ENCODE measurements around the gene CACNA1D. TPM values are rescaled to one million over a fixed set of nuclear protein-coding genes. Genes with fewer than 3 reads are reported as not detected.
A peak's percentile ranks its signal among the peaks of the same experiment; 100 is the strongest.

The CACNA1D gene
- total RNA-seq, 1 donor from 2014 or later, result 1.1 TPM

DNA sequence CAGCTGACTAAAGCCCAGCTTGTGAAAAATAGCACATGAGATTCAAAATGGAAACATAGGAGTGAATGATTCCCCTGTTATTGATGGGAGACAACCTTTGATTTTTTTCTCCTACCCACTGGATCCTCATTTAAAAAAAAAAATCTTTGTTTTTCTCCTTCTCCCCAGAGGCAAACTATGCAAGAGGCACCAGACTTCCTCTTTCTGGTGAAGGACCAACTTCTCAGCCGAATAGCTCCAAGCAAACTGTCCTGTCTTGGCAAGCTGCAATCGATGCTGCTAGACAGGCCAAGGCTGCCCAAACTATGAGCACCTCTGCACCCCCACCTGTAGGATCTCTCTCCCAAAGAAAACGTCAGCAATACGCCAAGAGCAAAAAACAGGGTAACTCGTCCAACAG is 2.6 kb downstream of the CACNA1D start:
- Mint-ChIP-seq H3K27me3 (ENCODE audit: low read depth) (peaks cover 52% of the 10 kb centered on the region), H3K4me1 (peaks cover 47% of the 10 kb centered on the region), H3K9me3 (no peaks in the 10 kb centered on the region), H3K27ac (ENCODE audit: unreplicated experiment) (no peak overlapping the region), H3K4me3 (peak overlapping the region; percentile 68), H3K36me3 (ENCODE audit: low read depth) (no peaks in the 10 kb centered on the region)
- DNase-seq (ENCODE audit: low read depth, low spot score), result no peak
- no peak for TF ChIP-seq CTCF (conservative IDR thresholded peaks at IDR 0.05)

DNA sequence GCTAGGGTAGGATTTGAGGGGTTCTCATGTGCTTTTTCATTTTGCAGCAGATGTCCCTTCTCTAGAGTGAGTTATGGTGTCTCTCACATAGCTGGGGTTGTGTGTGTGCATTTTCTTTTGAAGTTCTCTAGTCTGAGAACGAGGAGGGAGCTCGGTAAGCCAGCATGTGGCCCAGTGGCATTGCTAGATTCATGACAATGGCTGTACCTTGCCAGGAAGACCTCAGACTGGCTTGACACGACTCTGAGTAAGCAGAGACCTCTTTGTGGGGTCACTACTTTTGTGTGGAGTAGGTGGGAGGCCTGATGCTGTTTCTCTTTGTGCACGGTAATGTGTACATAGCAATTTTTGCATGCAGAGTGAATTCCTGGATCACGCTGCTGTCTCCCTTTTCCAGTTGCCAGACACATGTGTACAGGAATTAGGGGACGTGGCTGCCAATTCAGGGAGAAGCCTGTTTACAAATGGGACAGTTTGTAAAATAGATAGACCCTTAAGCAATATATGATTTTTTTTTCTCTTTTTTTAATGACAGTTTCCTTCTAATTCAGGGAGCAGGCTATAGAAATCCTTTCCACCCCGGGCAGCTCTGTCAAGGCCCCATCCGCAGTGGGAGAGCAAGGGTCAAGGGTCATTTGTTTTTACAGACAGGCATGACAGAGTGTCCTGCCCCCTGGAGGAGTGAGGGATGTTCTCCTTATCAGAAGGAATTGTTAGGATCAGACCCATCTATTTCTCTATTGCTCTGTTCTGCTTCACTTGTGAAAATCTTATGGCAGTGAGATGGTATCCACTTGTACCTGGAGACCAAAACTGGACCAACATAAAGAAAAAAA is 4.6 kb downstream of the CACNA1D start:
- no peak for TF ChIP-seq CTCF (conservative IDR thresholded peaks at IDR 0.05)
- H3K36me3 Mint-ChIP-seq (ENCODE audit: low read depth), result no peaks in the 10 kb centered on the region
- no peak for DNase-seq (ENCODE audit: low read depth, low spot score)
- peaks cover 35% of the 10 kb centered on the region for H3K27me3 Mint-ChIP-seq (ENCODE audit: low read depth)
- H3K4me1 Mint-ChIP-seq, result peaks cover 42% of the 10 kb centered on the region
- no peak overlapping the region for H3K4me3 Mint-ChIP-seq
- H3K27ac Mint-ChIP-seq (ENCODE audit: unreplicated experiment), result no peak overlapping the region
- H3K9me3 Mint-ChIP-seq, result no peaks in the 10 kb centered on the region

DNA sequence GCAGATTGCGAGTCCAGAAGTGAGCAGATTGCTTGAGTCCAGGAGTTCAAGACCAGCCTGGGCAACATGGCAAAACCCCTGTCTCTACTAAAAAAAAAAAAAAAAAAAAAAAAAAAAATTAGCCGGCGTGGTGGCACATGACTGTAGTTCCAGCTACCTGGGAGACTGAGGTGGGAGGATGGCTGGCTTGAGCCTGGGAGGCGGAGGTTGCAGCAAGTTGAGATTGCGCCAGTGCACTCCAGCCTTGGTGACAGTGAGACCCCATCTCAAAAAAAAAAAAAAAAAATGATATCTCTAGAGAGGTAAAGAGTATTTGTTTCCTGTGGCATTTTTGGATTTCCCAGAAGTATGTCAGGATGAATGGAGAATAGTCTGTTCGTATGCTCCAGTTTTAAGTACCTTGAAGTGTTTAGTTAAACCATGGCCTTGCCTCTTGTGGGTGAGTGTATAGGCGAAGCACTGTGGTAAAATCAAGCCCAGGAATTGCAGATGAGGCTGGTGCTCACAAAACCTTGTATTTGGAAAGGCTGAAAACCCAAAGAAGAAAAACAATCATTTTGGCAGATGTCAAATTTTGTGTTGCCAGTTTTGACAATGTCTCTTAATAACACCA is 5.9 kb downstream of the CACNA1D start:
- peaks cover 31% of the 10 kb centered on the region for H3K27me3 Mint-ChIP-seq (ENCODE audit: low read depth)
- H3K9me3 Mint-ChIP-seq, result no peaks in the 10 kb centered on the region
- no peak overlapping the region for H3K4me3 Mint-ChIP-seq
- TF ChIP-seq CTCF (conservative IDR thresholded peaks at IDR 0.05), result no peak
- H3K27ac Mint-ChIP-seq (ENCODE audit: unreplicated experiment), result no peak overlapping the region
- H3K36me3 Mint-ChIP-seq (ENCODE audit: low read depth), result no peaks in the 10 kb centered on the region
- peaks cover 42% of the 10 kb centered on the region for H3K4me1 Mint-ChIP-seq
- DNase-seq (ENCODE audit: low read depth, low spot score), result no peak

DNA sequence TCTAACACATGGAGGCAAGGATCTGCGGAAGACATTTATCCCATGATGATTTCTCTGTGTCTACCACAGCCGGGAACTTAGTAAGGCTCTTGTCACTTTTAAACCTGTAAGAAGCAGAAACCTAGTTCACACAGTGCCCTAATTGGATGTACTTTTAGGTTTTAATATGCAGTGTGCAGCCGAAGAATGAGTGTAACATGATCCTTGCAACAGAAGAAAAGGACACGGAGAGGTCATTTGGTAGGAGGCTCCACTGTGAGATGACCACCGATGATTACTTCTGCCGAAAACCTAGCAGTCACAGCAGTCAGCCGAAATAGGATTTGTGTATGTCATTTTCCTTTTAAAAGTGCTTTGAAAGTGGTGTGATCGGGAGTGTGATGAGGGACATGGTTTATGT is 6.8 kb downstream of the CACNA1D start:
- H3K27ac Mint-ChIP-seq (ENCODE audit: unreplicated experiment), result no peak overlapping the region
- no peaks in the 10 kb centered on the region for H3K36me3 Mint-ChIP-seq (ENCODE audit: low read depth)
- no peak for DNase-seq (ENCODE audit: low read depth, low spot score)
- peaks cover 23% of the 10 kb centered on the region for H3K27me3 Mint-ChIP-seq (ENCODE audit: low read depth)
- no peaks in the 10 kb centered on the region for H3K9me3 Mint-ChIP-seq
- peaks cover 38% of the 10 kb centered on the region for H3K4me1 Mint-ChIP-seq
- H3K4me3 Mint-ChIP-seq, result no peak overlapping the region
- TF ChIP-seq CTCF (conservative IDR thresholded peaks at IDR 0.05), result no peak

DNA sequence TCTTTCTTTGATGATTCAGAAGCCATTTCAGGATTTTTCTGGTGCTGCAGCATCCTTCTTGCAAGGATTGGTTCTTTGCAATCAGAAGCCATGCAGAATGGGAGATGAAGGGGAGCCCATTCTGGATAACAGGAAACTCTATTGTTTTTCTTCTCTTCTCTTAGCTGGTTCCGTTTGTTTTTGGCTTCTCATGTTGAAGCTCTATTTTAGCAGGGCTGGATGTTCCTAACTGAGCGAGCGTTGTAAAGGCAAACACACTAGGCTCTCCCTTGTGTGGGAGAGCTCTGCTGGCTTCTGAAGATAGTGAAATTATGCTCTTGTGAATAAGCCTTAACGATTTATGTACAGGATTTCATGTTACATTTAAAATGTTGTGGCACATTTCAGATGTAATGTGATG is 8.3 kb downstream of the CACNA1D start:
- H3K9me3 Mint-ChIP-seq, result no peaks in the 10 kb centered on the region
- no peak overlapping the region for H3K27ac Mint-ChIP-seq (ENCODE audit: unreplicated experiment)
- peaks cover 24% of the 10 kb centered on the region for H3K4me1 Mint-ChIP-seq
- no peak overlapping the region for H3K4me3 Mint-ChIP-seq
- DNase-seq (ENCODE audit: low read depth, low spot score), result no peak
- no peak for TF ChIP-seq CTCF (conservative IDR thresholded peaks at IDR 0.05)
- peaks cover 7% of the 10 kb centered on the region for H3K27me3 Mint-ChIP-seq (ENCODE audit: low read depth)
- no peaks in the 10 kb centered on the region for H3K36me3 Mint-ChIP-seq (ENCODE audit: low read depth)

Data from neural crest cell (in vitro differentiated cells).